ENCODE measurements around the gene NR1I3. TPM values are rescaled to one million over a fixed set of nuclear protein-coding genes. Genes with fewer than 3 reads are reported as not detected.
A peak's percentile ranks its signal among the peaks of the same experiment; 100 is the strongest.

Gene NR1I3
- total RNA-seq, 2 experiments from 2014 or later: not detected

DNA sequence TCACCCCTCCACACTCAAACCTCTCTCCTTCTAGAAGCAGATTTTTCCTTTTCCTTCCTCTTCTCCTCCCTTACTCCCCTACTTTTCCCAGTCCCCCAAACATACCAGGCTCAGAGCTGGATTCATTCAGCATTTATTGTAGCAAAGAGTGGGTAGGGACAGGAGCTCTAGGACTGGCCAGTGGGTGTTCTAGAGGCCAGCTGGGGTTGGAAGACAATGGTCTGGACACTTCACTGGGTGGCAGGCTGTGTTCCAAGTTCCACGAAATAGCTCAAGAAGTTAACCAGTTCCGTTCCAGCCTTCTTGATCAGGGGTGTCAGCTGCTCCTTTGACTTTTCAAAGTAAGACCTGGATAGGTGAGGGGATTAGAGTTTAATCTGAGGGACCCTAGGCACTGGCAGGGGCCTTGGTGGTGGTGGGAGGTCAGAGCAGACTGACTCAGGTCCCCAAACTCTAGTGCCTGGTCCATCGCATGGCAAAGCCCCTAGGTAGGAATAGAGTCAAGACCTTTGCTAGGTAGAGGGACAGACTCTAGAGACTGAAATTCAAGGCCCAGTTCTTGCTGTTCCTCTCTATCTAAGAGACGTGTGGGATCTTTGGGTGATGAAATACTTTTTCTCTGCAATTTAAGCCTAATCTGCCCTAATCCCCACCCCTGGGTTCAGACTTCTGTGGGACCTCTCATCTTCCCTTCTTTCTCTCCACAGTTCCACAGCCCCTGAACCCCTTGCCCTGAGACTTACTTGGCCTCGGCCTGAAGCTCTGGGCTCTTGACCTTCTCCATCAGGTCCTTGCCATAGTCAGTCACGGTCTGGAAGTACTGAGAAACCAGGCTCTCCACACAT, 15.6 kb downstream of the NR1I3 start:
- Mint-ChIP-seq H3K36me3 (peaks cover 2% of the 10 kb centered on the region), H3K27me3 (no peaks in the 10 kb centered on the region), H3K27ac (no peak overlapping the region), H3K4me1 (peaks cover 44% of the 10 kb centered on the region), H3K9me3 (no peaks in the 10 kb centered on the region), H3K4me3 (no peak overlapping the region)
- DNase-seq (no peak), ATAC-seq (ENCODE audit: low read depth) (no peak)
- POLR2A ChIA-PET: interaction anchor here (1.5 to 2.7 kb wide), 2 partner anchors 20 to 40 kb away, joined by 3 to 17 read pairs; partner anchors contain the start of gene NDUFS2

DNA sequence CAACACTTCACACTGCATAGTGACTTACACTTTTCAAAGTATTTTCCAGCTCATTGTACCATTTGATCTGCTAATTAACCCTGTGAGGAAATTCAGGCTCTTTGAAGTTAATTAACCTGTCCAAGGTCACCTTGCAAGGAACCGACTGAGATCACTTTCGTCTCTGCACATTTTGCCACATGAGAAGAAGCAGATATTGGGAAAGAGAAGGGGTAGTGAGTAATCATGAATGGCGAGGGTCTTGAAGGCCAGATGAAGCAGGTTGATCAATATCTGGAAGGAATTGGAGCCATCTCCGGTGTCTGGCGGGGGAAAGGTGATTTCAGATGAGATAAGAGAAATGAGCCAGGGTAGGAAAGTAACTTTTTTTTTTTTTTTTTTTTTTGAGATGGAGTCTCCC, 18.0 kb downstream of the NR1I3 start:
- H3K27me3 Mint-ChIP-seq: no peaks in the 10 kb centered on the region
- ATAC-seq (ENCODE audit: low read depth): no peak
- no peak for DNase-seq
- no peak overlapping the region for H3K4me3 Mint-ChIP-seq
- POLR2A ChIA-PET: interaction anchor here (1.0 to 2.9 kb wide), 2 partner anchors 18 to 170 kb away, joined by 3 to 13 read pairs; partner anchors contain the start of gene NDUFS2
- H3K36me3 Mint-ChIP-seq: peaks cover 6% of the 10 kb centered on the region
- no peak overlapping the region for H3K27ac Mint-ChIP-seq
- H3K4me1 Mint-ChIP-seq: peaks cover 45% of the 10 kb centered on the region
- no peaks in the 10 kb centered on the region for H3K9me3 Mint-ChIP-seq

DNA sequence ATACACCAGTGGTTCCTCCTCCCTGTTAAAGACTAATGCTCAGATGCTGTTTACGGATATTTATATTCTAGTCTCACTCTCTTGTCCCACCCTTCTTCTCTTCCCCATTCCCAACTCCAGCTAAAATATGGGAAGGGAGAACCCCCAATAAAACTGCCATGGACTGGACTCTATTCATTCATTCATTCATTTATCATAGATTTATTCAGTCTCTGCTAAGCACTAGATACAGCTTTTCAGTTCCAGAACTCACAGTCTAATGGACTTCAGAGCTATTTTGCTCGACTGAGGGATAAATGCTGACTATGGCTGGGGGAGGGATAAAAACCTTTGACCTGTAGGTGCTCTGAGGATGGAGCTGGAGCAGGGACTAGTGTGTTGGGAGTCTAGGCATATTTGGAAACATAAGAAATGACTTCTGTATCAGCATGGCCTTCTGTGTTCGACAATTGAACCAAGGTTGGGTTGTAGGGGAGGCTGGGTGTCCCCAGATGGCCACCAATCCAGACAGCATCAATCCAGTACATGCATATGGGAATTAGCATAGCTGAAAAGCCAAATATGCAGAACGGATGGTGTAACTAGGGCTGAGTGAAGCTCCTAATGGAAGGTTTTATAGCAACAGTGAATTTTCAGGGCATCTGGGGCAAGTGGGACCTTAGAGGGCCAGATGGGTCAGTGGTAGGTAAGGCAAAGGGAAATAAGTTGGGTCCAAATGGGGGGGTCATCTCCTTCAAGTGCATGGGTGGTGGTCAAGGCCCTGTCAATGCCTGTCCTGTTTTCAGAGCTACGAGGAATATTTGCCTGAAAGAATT, 18.7 kb downstream of the NR1I3 start:
- Mint-ChIP-seq H3K4me1 (peaks cover 50% of the 10 kb centered on the region), H3K4me3 (no peak overlapping the region)
- POLR2A ChIA-PET: interaction anchor here (0.6 to 2.9 kb wide), 4 partner anchors 17 to 206 kb away, joined by 3 to 13 read pairs (median 3); partner anchors contain the start of gene NDUFS2

DNA sequence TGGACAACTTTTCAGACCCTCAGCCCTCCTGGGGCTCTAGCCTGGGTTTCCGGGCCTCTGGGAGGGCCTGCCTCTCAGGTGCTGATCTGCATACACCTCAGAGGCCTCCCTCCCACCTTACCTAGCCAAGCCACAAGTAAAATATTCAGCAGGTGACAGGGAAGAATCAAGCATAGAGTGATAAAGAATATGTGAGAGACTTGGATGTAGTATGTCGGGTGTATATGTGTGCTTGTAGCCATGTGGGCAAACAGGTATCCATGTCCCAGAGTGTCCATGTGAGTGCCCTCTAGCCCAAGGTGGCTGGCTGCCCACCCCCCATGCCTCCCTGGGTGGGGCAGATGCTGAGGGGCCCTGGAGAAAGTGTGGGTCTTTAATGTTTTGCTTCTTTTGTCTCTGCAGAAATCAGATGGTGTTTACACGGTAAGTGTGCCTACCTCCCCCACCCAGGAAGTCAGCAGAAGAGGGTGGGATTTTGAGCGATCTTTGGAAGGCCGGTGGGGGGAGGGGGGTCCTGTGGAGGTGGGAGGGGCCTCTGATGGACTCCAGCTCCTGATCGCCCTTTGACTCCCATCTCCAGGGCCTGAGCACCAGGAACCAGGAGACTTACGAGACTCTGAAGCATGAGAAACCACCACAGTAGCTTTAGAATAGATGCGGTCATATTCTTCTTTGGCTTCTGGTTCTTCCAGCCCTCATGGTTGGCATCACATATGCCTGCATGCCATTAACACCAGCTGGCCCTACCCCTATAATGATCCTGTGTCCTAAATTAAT, 19.5 kb downstream of the NR1I3 start:
- H3K27ac Mint-ChIP-seq: peak overlapping the region; percentile 69
- POLR2A ChIA-PET: interaction anchor here (0.6 to 2.9 kb wide), 4 partner anchors 16 to 205 kb away, joined by 3 to 13 read pairs (median 3); partner anchors contain the start of gene NDUFS2
- ATAC-seq (ENCODE audit: low read depth) (no peak), DNase-seq (no peak)
- no peaks in the 10 kb centered on the region for H3K9me3 Mint-ChIP-seq
- H3K36me3 Mint-ChIP-seq: peaks cover 20% of the 10 kb centered on the region
- peaks cover 53% of the 10 kb centered on the region for H3K4me1 Mint-ChIP-seq
- H3K27me3 Mint-ChIP-seq: no peaks in the 10 kb centered on the region
- peak overlapping the region; percentile 22 for H3K4me3 Mint-ChIP-seq

More for the DNA sequence above, 18.7 kb downstream of the NR1I3 start:
- Mint-ChIP-seq H3K9me3 (no peaks in the 10 kb centered on the region), H3K27ac (no peak overlapping the region), H3K36me3 (peaks cover 12% of the 10 kb centered on the region), H3K27me3 (no peaks in the 10 kb centered on the region)
- DNase-seq (no peak), ATAC-seq (ENCODE audit: low read depth) (no peak)

DNA sequence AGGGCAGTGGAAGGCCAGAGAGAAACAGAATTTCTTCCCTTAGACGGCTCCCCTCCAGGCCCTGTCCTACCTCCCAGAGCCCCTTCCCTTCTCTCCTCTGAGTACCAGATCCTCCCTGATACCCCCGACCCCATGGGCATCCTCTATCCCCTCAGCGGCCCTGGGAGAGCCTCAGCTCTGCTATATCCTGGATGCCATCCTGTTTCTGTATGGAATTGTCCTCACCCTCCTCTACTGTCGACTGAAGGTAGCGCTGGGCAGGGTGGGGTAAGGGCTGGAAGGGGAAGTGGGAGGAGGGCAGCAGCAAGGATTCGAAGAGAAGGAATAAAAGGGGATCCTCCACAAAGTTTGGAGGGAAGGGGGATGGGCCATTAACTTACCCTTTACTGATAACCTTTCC, 20.2 kb downstream of the NR1I3 start:
- Mint-ChIP-seq H3K4me3 (peak overlapping the region; percentile 33), H3K27ac (peak overlapping the region; percentile 69), H3K27me3 (no peaks in the 10 kb centered on the region), H3K4me1 (peaks cover 54% of the 10 kb centered on the region), H3K36me3 (peaks cover 26% of the 10 kb centered on the region), H3K9me3 (no peaks in the 10 kb centered on the region)
- ATAC-seq (ENCODE audit: low read depth) (no peak), DNase-seq (no peak)
- POLR2A ChIA-PET: interaction anchor here (2.9 kb wide), 1 partner anchor 16 kb away, joined by 13 read pairs; the partner anchor contains the start of gene NDUFS2

DNA sequence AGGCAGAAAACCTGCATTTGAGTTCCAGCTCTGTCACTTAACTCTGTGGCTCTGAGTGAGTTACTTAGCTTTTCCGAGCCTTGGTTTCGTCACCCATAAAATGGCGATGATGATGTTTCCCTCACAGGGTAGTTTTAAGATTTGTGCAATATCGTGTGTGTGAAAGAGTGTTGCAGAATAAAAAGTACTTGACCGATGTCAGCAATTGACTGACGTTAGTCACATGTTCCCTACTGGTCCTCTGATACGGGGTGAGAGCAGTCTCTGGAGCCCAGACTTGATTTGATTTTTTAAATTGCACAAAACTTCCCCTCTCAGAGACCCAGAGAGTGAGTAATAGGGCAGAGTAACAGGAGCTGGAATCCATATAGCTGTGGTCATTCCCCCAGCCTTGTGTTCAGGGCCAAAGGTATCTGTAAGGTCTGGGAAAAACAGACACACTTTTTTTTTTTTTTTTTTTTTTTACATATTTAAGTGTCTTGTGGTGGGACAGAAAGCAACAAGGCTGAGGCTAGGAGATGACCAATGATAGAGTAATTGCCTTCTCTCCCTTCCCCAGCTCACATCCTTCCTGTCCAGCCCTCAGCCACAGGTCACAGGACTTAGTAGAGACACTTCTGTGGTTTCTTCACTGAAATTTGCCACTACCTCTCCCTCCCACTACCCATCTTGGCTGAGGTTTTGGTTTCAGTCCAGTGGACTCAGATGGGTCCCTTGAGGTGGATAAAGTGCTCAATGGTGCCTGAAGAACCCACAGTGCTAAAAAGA, 20.9 kb downstream of the NR1I3 start:
- Mint-ChIP-seq H3K27me3 (no peaks in the 10 kb centered on the region), H3K4me1 (peaks cover 54% of the 10 kb centered on the region), H3K9me3 (no peaks in the 10 kb centered on the region), H3K36me3 (peaks cover 26% of the 10 kb centered on the region), H3K27ac (peak overlapping the region; percentile 89), H3K4me3 (peak overlapping the region; percentile 81)
- POLR2A ChIA-PET: interaction anchor here (0.7 to 1.1 kb wide), 5 partner anchors 11 to 28 kb away, joined by 3 read pairs; partner anchors contain the start of gene ADAMTS4
- ATAC-seq (ENCODE audit: low read depth): peak; percentile 31
- no peak for DNase-seq

DNA sequence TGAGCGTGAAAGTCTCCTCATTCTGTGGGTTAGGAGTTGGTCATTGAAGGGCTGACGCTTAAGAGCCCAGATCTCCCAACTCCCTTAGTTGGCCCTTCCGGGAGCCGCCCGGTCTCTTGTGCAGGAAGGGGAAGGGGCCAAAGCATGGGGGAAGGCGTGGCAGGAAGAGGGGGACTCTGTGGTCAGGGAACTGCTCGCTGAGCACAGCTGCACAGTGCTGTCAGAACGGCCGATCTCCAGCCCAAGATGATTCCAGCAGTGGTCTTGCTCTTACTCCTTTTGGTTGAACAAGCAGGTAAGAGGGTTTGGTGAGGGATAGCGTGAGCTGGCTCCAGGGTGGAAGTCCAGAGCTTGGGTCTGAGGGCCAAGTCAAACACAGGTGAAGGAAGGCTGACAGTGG, 22.9 kb downstream of the NR1I3 start, which contains the start of gene FCER1G:
FCER1G (plus strand) TSS at position 220 of the 400 bp plus-strand sequence; CDS start at position 247, 27 bp downstream.
- no peak for DNase-seq
- H3K36me3 Mint-ChIP-seq: peaks cover 32% of the 10 kb centered on the region
- POLR2A ChIA-PET: interaction anchor here (0.6 to 2.5 kb wide), 7 partner anchors 9 to 447 kb away, joined by 3 to 17 read pairs (median 3); partner anchors contain the start of genes NDUFS2 and TOMM40L
- H3K27me3 Mint-ChIP-seq: no peaks in the 10 kb centered on the region
- peak within 1 kb of the TSS; percentile 90 for H3K4me3 Mint-ChIP-seq
- no peaks in the 10 kb centered on the region for H3K9me3 Mint-ChIP-seq
- ATAC-seq (ENCODE audit: low read depth): peak; percentile 13
- peaks cover 47% of the 10 kb centered on the region for H3K4me1 Mint-ChIP-seq
- H3K27ac Mint-ChIP-seq: peak within 1 kb of the TSS; percentile 92

DNA sequence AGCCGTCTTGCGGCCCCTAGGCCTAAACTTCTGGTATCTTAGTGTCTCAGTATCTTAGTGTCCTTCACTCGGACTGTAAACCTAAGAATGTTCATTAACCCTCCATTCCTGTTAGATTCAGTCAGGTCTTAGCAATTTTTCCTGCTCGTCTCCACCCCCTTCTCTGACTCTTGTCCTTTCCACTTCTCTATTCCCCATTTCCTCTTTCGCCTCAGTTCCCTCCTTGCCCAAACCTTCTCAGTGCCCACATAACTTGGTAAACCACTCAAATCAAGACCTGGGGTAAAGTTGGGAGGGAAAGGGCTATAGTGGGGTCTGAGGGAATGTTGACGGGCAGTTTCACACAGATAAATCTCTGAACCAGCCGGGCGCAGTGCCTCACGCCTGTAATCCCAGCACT, 23.6 kb downstream of the NR1I3 start:
- Mint-ChIP-seq H3K4me3 (peak overlapping the region; percentile 90), H3K4me1 (peaks cover 51% of the 10 kb centered on the region), H3K27me3 (no peaks in the 10 kb centered on the region), H3K9me3 (no peaks in the 10 kb centered on the region), H3K36me3 (peaks cover 35% of the 10 kb centered on the region), H3K27ac (peak overlapping the region; percentile 72)
- DNase-seq (no peak), ATAC-seq (ENCODE audit: low read depth) (no peak)
- POLR2A ChIA-PET: interaction anchor here (1.3 to 2.5 kb wide), 3 partner anchors 11 to 47 kb away, joined by 3 to 17 read pairs (median 8); partner anchors contain the start of genes NDUFS2 and TOMM40L

DNA sequence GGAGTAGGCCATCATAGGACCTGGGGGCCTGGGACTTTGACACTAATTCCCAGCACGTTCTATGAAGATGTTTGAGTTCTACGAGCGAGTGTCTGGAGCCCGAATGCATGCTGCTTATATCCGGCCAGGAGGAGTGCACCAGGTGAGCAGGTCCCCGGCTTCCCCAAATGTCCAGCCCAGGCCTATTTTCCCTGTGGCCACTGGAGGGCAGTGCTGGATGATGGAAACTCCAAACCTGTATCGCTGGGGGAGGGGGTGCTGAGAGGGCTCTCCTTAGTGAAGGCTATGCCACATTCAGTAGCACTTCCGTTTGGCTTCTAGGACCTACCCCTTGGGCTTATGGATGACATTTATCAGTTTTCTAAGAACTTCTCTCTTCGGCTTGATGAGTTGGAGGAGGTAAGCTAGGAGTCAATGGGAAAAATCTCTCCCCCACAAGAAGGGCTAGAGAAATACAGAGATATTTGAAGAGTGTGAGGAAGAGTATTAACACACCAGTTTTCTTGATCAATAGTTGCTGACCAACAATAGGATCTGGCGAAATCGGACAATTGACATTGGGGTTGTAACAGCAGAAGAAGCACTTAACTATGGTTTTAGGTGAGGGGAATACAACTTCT, 28.1 kb downstream of the NR1I3 start:
- no peaks in the 10 kb centered on the region for H3K27me3 Mint-ChIP-seq
- no peak overlapping the region for H3K4me3 Mint-ChIP-seq
- POLR2A ChIA-PET: interaction anchor here (1.3 kb wide), 1 partner anchor 16 kb away, joined by 6 read pairs; no protein-coding TSS in a partner anchor
- ATAC-seq (ENCODE audit: low read depth): peak; percentile 79
- peak; percentile 70 for DNase-seq
- peak overlapping the region; percentile 47 for H3K27ac Mint-ChIP-seq
- H3K4me1 Mint-ChIP-seq: peaks cover 42% of the 10 kb centered on the region
- H3K9me3 Mint-ChIP-seq: no peaks in the 10 kb centered on the region
- peaks cover 46% of the 10 kb centered on the region for H3K36me3 Mint-ChIP-seq

DNA sequence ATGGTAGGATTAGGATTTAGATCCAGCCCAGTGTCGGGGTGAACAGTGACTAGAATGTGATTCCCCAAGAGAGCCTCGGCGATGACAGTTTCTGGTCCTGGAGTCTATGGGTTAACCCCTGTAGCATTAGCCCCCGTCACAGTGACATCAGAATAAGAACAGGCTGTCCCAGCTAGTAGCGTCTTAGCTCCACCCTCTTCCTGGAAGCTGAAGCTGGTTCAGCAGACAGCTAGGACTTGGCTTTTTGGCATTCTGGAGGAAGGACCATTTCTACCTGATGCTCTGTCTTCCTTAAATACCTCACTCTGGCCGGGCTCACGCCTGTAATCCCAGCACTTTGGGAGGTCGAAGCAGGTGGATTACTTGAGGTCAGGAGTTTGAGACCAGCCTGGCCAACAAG, 30.8 kb downstream of the NR1I3 start:
- Mint-ChIP-seq H3K4me1 (peaks cover 44% of the 10 kb centered on the region), H3K9me3 (no peaks in the 10 kb centered on the region), H3K4me3 (no peak overlapping the region), H3K27me3 (no peaks in the 10 kb centered on the region), H3K36me3 (peaks cover 36% of the 10 kb centered on the region), H3K27ac (peak overlapping the region; percentile 35)
- ATAC-seq (ENCODE audit: low read depth): no peak
- DNase-seq: no peak
- POLR2A ChIA-PET: no interaction called here

DNA sequence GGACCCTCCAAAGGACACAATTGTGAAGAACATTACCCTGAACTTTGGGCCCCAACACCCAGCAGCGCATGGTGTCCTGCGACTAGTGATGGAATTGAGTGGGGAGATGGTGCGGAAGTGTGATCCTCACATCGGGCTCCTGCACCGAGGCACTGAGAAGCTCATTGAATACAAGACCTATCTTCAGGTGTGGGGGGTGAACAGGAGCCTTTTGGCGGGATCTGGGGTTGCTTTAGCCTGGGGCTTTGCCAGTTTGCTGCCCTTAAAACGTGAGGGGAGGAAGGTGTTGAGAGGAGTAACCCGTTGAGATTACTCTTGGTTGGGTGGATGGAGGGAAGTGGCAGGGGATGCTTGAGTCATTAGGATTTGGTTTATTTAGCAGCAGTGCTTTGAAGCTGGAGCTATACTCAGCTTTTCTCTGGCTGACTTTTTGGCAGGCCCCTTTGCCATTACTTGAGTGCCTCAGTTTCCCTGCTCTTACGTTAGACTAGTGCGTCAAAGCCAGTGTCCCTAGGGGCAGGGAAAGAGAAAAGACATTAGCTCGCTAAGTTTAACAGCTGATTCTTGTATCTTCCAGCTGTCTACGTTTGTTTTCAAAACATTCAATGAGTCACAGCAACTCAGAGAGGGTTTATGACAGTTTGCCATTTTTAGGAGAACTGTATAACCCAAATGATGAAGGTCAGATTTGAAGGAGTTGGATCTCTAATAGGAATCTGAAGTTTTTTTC, 31.4 kb downstream of the NR1I3 start:
- Mint-ChIP-seq H3K9me3 (no peaks in the 10 kb centered on the region), H3K27ac (peak overlapping the region; percentile 53), H3K27me3 (no peaks in the 10 kb centered on the region), H3K36me3 (peaks cover 32% of the 10 kb centered on the region), H3K4me3 (no peak overlapping the region), H3K4me1 (peaks cover 45% of the 10 kb centered on the region)
- no peak for ATAC-seq (ENCODE audit: low read depth)
- DNase-seq: no peak
- POLR2A ChIA-PET: interaction anchor here (0.7 to 1.1 kb wide), 3 partner anchors 9 to 24 kb away, joined by 3 read pairs; partner anchors contain the start of gene FCER1G
